Lung (tissue), 11 donors: ENCODE data around the gene SMIM45.
"Not testable (repeated sequence)": the region's sequence is repeated elsewhere in the genome, so short reads cannot be mapped to it uniquely, and the experiment has no call there.

Experiments
- ATAC-seq: fragments of 200-7000 bp; cut with Tn5 transposase; one replicate; pipeline ENCODE4 v1.9.1; 2020; ENCODE audit warnings: moderate number of reproducible peaks; ENCODE audit not compliant: insufficient read depth, low FRiP score
- DNase-seq, 3 donors: peaks; one replicate each; pipeline ENCODE4 v3.0.0-alpha.2; 2013 to 2017
- H3K27ac ChIP-seq, 2 donors: one replicate each; pipeline ENCODE4 v1.5.1; 2013; ENCODE audit warnings: mild to moderate bottlenecking in 2 of 2, moderate library complexity in 2 of 2, control low read depth in 1 of 2, inconsistent platforms in 1 of 2, low read depth in 1 of 2, low read length in 1 of 2
- H3K27me3 ChIP-seq, 3 donors: one replicate each; pipeline ENCODE4 v1.5.1; 2013; ENCODE audit warnings: low read length in 2 of 3; ENCODE audit not compliant: control insufficient read depth in 3 of 3, insufficient read depth in 3 of 3
- H3K36me3 ChIP-seq, 4 donors: one replicate each; pipeline ENCODE4 v1.5.1; 2013; ENCODE audit warnings: low read length in 4 of 4, mild to moderate bottlenecking in 1 of 4, moderate library complexity in 1 of 4; ENCODE audit not compliant: control insufficient read depth in 4 of 4, insufficient read depth in 4 of 4
- H3K4me1 ChIP-seq, 5 donors: one replicate each; pipeline ENCODE4 v1.5.1; 2013; ENCODE audit warnings: low read length in 5 of 5, mild to moderate bottlenecking in 2 of 5, moderate library complexity in 1 of 5; ENCODE audit not compliant: control insufficient read depth in 5 of 5, insufficient read depth in 5 of 5
- H3K4me3 ChIP-seq: one replicate; pipeline ENCODE4 v1.5.1; 2013; ENCODE audit warnings: mild to moderate bottlenecking, control low read depth, moderate library complexity
- H3K9ac ChIP-seq, 2 donors: one replicate each; pipeline ENCODE4 v1.5.1; 2013; ENCODE audit warnings: low read length in 2 of 2, control low read depth in 1 of 2; ENCODE audit not compliant: insufficient read depth in 1 of 2
- H3K9me3 ChIP-seq, 4 donors: one replicate each; pipeline ENCODE4 v1.5.1; 2013; ENCODE audit warnings: low read length in 3 of 4, mild to moderate bottlenecking in 1 of 4, moderate library complexity in 1 of 4; ENCODE audit not compliant: control insufficient read depth in 4 of 4, insufficient read depth in 3 of 4
- CTCF ChIP-seq: IDR thresholded peaks from 2 replicates; pipeline ENCODE4 v1.5.1; 2012; ENCODE audit warnings: mild to moderate bottlenecking; ENCODE audit errors: control extremely low read depth, extremely low read depth
- WGBS, 2 donors: extraction: QIAGEN DNeasy Blood & Tissue Kit; methylation state at CpG; one replicate each; pipeline ENCODE4 v1.1.7; 2013; 5-methylcytosine and 5-hydroxymethylcytosine counted together
- donor health status: control.
- donor health status: control.
- donor health status: Bipolar disorder and iron deficiency.
- donor health status: healthy.
- donor health status: DM: yes; HTN: yes; CAD: no.

Gene SMIM45

DNA sequence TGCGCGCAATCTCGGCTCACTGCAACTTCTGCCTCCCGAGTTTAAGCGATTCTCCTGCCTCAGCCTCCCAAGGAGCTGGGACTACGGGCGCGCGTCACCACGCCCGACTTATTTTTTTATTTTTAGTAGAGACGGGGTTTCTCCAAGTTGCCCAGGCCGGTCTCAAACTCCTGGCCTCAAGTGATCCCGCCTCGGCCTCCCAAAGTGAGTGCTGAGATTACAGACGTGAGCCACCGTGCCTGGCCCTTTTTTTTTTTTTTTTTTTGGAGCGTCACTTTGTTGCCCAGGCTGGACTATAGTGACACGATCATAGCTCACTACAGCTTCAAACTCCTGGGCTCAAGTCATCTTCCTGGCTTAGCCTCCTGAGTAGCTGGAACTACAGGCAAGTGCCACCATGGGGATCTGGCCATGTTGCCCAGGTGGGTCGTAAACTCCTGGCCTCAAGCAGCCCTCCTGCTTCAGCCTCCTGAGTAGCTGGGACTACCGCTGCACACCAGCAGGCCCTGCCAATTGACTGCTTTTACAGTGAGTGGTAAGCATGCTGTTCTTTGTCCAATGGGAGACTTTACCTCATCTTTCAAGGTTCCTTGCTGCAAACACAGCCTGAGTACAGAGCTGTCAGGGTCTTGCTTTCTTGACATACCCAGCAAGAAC, 4.4 kb upstream of the SMIM45 start:
- 71 to 76% methylated on average over 21 of the region's 21 CpGs for WGBS, 2 donors
- no peak for TF ChIP-seq CTCF
- Histone ChIP-seq H3K4me1 (peaks cover 0 to 8% (median 5%) of the 10 kb centered on the region in 5 donors), H3K9ac (peak overlapping the region in 1 of 2 donors; percentile 81), H3K9me3 (no peaks in the 10 kb centered on the region), H3K27ac (no peak overlapping the region), H3K4me3 (no peak overlapping the region), H3K36me3 (peaks cover 0 to 11% (median 2%) of the 10 kb centered on the region in 4 donors), H3K27me3 (no peaks in the 10 kb centered on the region)
- ATAC-seq, result no peak
- DNase-seq, result no peak

GRCh38 chr22:41948142-41948541, 3.8 kb upstream of the SMIM45 start:
- 81 to 94% methylated on average over 2 of the region's 2 CpGs for WGBS, 2 donors
- Histone ChIP-seq H3K27me3 (no peaks in the 10 kb centered on the region), H3K9ac (no peak overlapping the region), H3K4me3 (no peak overlapping the region), H3K4me1 (peaks cover 0 to 8% (median 5%) of the 10 kb centered on the region in 5 donors), H3K27ac (no peak overlapping the region), H3K9me3 (no peaks in the 10 kb centered on the region), H3K36me3 (peaks cover 0 to 10% (median 2%) of the 10 kb centered on the region in 4 donors)
- TF ChIP-seq CTCF, result no peak
- DNase-seq (no peak), ATAC-seq (no peak)

GRCh38 chr22:41948928-41949296, 3.0 kb upstream of the SMIM45 start:
- not testable (repeated sequence) for H3K27ac ChIP-seq, H3K36me3 ChIP-seq, H3K27me3 ChIP-seq, H3K4me1 ChIP-seq, ATAC-seq, H3K9me3 ChIP-seq, DNase-seq, H3K4me3 ChIP-seq, H3K9ac ChIP-seq
- 86 to 100% methylated on average over 8 of the region's 8 CpGs for WGBS, 2 donors

DNA sequence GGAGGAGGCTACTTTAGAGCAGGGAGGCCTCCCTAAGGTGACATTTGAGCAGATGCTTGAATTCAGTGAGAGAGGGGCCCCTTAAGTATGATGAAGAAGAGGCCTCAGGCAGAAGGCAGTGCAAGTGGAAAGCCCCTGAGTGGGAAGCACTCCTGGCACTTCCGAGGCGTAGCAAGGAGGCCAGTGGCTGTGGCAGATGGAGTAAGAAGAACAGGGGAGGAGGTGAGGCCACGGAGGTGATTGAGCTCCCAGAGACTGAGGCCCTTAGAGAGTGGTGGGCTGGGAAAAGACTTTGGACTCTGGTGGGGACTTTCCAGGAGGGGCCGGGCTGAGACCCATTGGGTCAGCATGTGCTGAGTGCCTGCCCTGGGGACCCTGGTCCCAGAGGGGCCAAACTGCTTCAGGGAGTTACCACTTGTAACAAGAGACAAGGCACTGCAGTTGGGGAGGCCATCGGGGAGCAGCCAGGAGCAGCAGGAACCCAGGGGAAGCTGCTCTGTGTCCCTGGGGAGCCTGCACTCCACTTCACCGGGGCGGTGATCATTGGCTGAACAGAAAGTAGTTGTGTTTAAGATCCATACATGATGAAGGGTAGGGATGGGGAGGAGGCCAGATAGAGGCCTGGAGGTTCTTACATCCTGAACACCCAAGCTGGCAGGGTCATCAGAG, 2.5 kb upstream of the SMIM45 start:
- H3K27me3 ChIP-seq, result no peaks in the 10 kb centered on the region
- no peak for DNase-seq
- H3K9me3 ChIP-seq, result no peaks in the 10 kb centered on the region
- 91 to 97% methylated on average over 7 of the region's 7 CpGs for WGBS, 2 donors
- TF ChIP-seq CTCF, result no peak
- H3K4me1 ChIP-seq, result peaks cover 0 to 8% (median 5%) of the 10 kb centered on the region in 5 donors
- no peak overlapping the region for H3K4me3 ChIP-seq
- H3K36me3 ChIP-seq, result peaks cover 0 to 6% (median 2%) of the 10 kb centered on the region in 4 donors
- H3K27ac ChIP-seq, result no peak overlapping the region
- no peak for ATAC-seq
- no peak overlapping the region for H3K9ac ChIP-seq
